Adrenal gland (tissue), 12 donors: ENCODE measurements around the gene RAD51B. TPM values are rescaled to one million over a fixed set of nuclear protein-coding genes. Genes with fewer than 3 reads are reported as not detected.

ENCODE experiments used
- DNase-seq, 7 donors: peaks; one replicate each; pipeline ENCODE4 v3.0.0-alpha.2; 2019 to 2020
- H3K27ac ChIP-seq, 5 donors: fragments of 200-600 bp; sonication (generic) in 4 of 5; 1 replicate in 3 of 5; 2 replicates in 2 of 5; pipeline versions ENCODE4 v1.5.1 to v1.8.0; 2016 to 2020; ENCODE audit warnings: mild to moderate bottlenecking in 1 of 5
- H3K27me3 ChIP-seq: fragments of 200-600 bp; 2 replicates; pipeline ENCODE4 v1.8.0; 2021
- H3K36me3 ChIP-seq, 2 donors: fragments of 200-600 bp; replicated peaks in 1 of 2; 1 replicate in 1 of 2; 2 replicates in 1 of 2; pipeline versions ENCODE4 v1.5.1 to v1.8.0; 2018 to 2022
- H3K4me1 ChIP-seq, 2 donors: fragments of 200-600 bp; replicated peaks in 1 of 2; 1 replicate in 1 of 2; 2 replicates in 1 of 2; pipeline versions ENCODE4 v1.5.1 to v1.8.0; 2018 to 2021
- H3K4me3 ChIP-seq, 4 donors: fragments of 200-600 bp; sonication (generic) in 3 of 4; one replicate each; pipeline ENCODE4 v1.5.1; 2016 to 2018
- H3K9me3 ChIP-seq, 3 donors: fragments of 200-600 bp; sonication (generic) in 1 of 3; replicated peaks in 1 of 3; 1 replicate in 2 of 3; 2 replicates in 1 of 3; pipeline versions ENCODE4 v1.5.1 to v1.8.0; 2016 to 2021
- CTCF ChIP-seq, 6 experiments: fragments of 450-650 bp in 4 of 6; fragments of 200-600 bp in 2 of 6; sonication (generic) in 1 of 6; IDR thresholded peaks; 1 replicate in 5 of 6; 2 replicates in 1 of 6; pipeline versions ENCODE4 v1.5.1 to v1.8.0; 2016 to 2021; ENCODE audit warnings: antibody characterized with exemption in 6 of 6, mild to moderate bottlenecking in 2 of 6, moderate library complexity in 1 of 6
- POLR2A ChIP-seq, 2 donors: fragments of 450-650 bp; IDR thresholded peaks; one replicate each; pipeline ENCODE4 v1.6.1; 2017; ENCODE audit warnings: antibody characterized with exemption in 2 of 2, mild to moderate bottlenecking in 2 of 2, moderate library complexity in 1 of 2
- WGBS, 4 donors: extraction: QIAGEN DNeasy Blood & Tissue Kit in 2 of 4; methylation state at CpG; one replicate each; pipeline versions ENCODE4 v1.1.5 to v1.1.7; 2013 to 2017; 5-methylcytosine and 5-hydroxymethylcytosine counted together
- intact Hi-C, 2 donors: fragments of 100-400 bp; cut with DNase I; formaldehyde crosslinking; loops; one replicate each; pipeline versions ENCODE4 v1.14.1 to v1.15.0; 2022 to 2023
- polyA plus RNA-seq, 3 donors: library from polyadenylated mRNA; stranded (reverse); fragments of 200-250 nt in 2 of 3; fragments of 350-450 nt in 1 of 3; fragmentation: Illumina TruSeq in 1 of 3; extraction: RNeasy Lipid Tissue Mini Kit (QIAGEN cat#74804) in 1 of 3; gene quantifications; one replicate each; pipeline ENCODE4 v1.2.3, GENCODE V29; 2013 to 2014
- total RNA-seq, 9 donors: library from RNA; depleted of rRNA in 4 of 9; stranded (reverse); fragments of >200 nt in 4 of 9; fragments of 120-200 nt in 1 of 9; fragmentation: NEBNext Ultra II Directional in 1 of 9; extraction: Animal tissue kit (Norgen Biotek cat#: 25700) in 1 of 9; gene quantifications; one replicate each; pipeline versions ENCODE4 v1.1.0 to v1.2.4, GENCODE V29; 2013 to 2023
- donor health status: healthy with polysubstance abuse.
- donor health status: Bipolar disorder and iron deficiency.
- donor health status: DM: yes; HTN: yes; CAD: no.
- donor health status: DM: no; HTN: no; CAD: no.
- donor health status: DM: no; HTN: no; CAD: no.
- donor health status: DM: yes; HTN: yes; CAD: no.

Gene RAD51B
- total and polyA plus RNA-seq, 12 donors = 2.3 to 24.6 (median 12.4) TPM

GRCh38 chr14:68468437-68469207 is 649.0 kb downstream of the RAD51B start:
- Histone ChIP-seq H3K36me3 (no peaks in the 10 kb centered on the region), H3K27ac (no peak overlapping the region), H3K4me1 (peaks cover 25 to 48% of the 10 kb centered on the region in 2 donors), H3K4me3 (no peak overlapping the region), H3K27me3 (no peaks in the 10 kb centered on the region), H3K9me3 (no peaks in the 10 kb centered on the region)
- no peak for TF ChIP-seq CTCF (IDR thresholded peaks at IDR 0.05)
- no peak for TF ChIP-seq POLR2A (IDR thresholded peaks at IDR 0.05)
- WGBS, 4 donors = 84 to 96% (median 90%) methylated on average over 5 of the region's 5 CpGs
- intact Hi-C loops = no loop called here
- DNase-seq = no peak

GRCh38 chr14:68469208-68469713 is 649.7 kb downstream of the RAD51B start:
- 90 to 93% (median 90%) methylated on average over 5 of the region's 5 CpGs for WGBS, 4 donors
- peaks cover 18 to 44% of the 10 kb centered on the region in 2 donors for H3K4me1 ChIP-seq
- intact Hi-C loops = no loop called here
- H3K27me3 ChIP-seq = no peaks in the 10 kb centered on the region
- H3K27ac ChIP-seq = no peak overlapping the region
- H3K36me3 ChIP-seq = no peaks in the 10 kb centered on the region
- no peak overlapping the region for H3K4me3 ChIP-seq
- H3K9me3 ChIP-seq = no peaks in the 10 kb centered on the region
- TF ChIP-seq POLR2A (IDR thresholded peaks at IDR 0.05) (no peak), CTCF (IDR thresholded peaks at IDR 0.05) (no peak)
- DNase-seq = no peak

- no peaks in the 10 kb centered on the region for H3K27me3 ChIP-seq
- no peaks in the 10 kb centered on the region for H3K36me3 ChIP-seq
- H3K27ac ChIP-seq = peak overlapping the region in 3 of 5 donors; percentile 30 to 54 (median 53)
- TF ChIP-seq CTCF (IDR thresholded peaks at IDR 0.05) (no peak), POLR2A (IDR thresholded peaks at IDR 0.05) (no peak)
- 40 to 71% (median 56%) methylated on average over 1 of the region's 1 CpG for WGBS, 4 donors
- H3K9me3 ChIP-seq = no peaks in the 10 kb centered on the region
- H3K4me1 ChIP-seq = peaks cover 15 to 34% of the 10 kb centered on the region in 2 donors
- intact Hi-C loops = no loop called here
- no peak for DNase-seq
- H3K4me3 ChIP-seq = no peak overlapping the region
Observed at GRCh38 chr14:68470361-68470760, 650.8 kb downstream of the RAD51B start.

GRCh38 chr14:68471029-68471963 is 651.7 kb downstream of the RAD51B start:
- H3K36me3 ChIP-seq = no peaks in the 10 kb centered on the region
- peak overlapping the region in 3 of 5 donors; percentile 38 to 54 (median 53) for H3K27ac ChIP-seq
- WGBS, 4 donors = 86 to 90% (median 88%) methylated on average over 12 of the region's 12 CpGs
- H3K4me3 ChIP-seq = no peak overlapping the region
- no peaks in the 10 kb centered on the region for H3K9me3 ChIP-seq
- DNase-seq = no peak
- no peaks in the 10 kb centered on the region for H3K27me3 ChIP-seq
- peaks cover 19 to 37% of the 10 kb centered on the region in 2 donors for H3K4me1 ChIP-seq
- no peak for TF ChIP-seq CTCF (IDR thresholded peaks at IDR 0.05)
- no peak for TF ChIP-seq POLR2A (IDR thresholded peaks at IDR 0.05)
- intact Hi-C loops = no loop called here
